HG03280 (cell line): Measurements from ENCODE around the gene RELT.
A peak's percentile ranks its signal among the peaks of the same experiment; 100 is the strongest.

Experiments used
- ATAC-seq: cut with Tn5 transposase; IDR thresholded peaks from one replicate; pipeline ENCODE4 v1.9.1; 2021; ENCODE audit warnings: mild to moderate bottlenecking, moderate library complexity; ENCODE audit not compliant: unreplicated experiment

RELT gene, protein sequence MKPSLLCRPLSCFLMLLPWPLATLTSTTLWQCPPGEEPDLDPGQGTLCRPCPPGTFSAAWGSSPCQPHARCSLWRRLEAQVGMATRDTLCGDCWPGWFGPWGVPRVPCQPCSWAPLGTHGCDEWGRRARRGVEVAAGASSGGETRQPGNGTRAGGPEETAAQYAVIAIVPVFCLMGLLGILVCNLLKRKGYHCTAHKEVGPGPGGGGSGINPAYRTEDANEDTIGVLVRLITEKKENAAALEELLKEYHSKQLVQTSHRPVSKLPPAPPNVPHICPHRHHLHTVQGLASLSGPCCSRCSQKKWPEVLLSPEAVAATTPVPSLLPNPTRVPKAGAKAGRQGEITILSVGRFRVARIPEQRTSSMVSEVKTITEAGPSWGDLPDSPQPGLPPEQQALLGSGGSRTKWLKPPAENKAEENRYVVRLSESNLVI

GRCh38 chr11:73376160-73376802, at the start of gene RELT:
Gene RELT, plus strand, starts transcription at chr11:73376399. Its CDS starts 12,738 bp downstream, at chr11:73389137.
- ATAC-seq: peak; percentile 79

GRCh38 chr11:73326929-73327811, 49.0 kb upstream of the RELT start:
- ATAC-seq: no peak

DNA sequence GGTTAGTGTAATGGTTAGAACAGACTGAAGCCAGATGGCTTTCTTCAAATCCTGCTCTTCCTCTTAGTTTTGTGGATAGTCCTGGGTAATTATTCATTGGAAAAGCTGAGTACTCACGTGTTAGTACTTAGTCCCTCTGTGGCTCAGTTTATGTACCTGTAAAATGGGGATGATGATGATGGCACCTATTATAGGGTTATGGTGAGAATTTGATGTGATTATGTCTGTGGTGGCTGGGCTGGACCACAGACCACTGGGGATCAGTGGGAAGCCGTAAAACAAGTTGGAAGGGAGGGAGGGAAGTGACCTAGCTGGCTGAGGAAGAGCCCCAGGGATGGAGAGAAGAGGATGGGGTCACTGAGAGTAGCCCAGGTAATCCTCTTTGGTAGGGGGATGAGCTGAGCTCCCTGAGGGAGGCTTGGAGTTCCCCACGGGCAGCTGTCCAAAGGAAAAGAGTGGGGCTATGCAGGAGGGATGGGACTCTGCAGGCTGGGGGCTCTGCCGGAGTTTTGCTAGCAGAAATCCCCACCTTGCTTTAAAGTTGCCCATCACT, 48.3 kb upstream of the RELT start:
- ATAC-seq: no peak

GRCh38 chr11:73330569-73331093, 45.6 kb upstream of the RELT start:
- no peak for ATAC-seq

DNA sequence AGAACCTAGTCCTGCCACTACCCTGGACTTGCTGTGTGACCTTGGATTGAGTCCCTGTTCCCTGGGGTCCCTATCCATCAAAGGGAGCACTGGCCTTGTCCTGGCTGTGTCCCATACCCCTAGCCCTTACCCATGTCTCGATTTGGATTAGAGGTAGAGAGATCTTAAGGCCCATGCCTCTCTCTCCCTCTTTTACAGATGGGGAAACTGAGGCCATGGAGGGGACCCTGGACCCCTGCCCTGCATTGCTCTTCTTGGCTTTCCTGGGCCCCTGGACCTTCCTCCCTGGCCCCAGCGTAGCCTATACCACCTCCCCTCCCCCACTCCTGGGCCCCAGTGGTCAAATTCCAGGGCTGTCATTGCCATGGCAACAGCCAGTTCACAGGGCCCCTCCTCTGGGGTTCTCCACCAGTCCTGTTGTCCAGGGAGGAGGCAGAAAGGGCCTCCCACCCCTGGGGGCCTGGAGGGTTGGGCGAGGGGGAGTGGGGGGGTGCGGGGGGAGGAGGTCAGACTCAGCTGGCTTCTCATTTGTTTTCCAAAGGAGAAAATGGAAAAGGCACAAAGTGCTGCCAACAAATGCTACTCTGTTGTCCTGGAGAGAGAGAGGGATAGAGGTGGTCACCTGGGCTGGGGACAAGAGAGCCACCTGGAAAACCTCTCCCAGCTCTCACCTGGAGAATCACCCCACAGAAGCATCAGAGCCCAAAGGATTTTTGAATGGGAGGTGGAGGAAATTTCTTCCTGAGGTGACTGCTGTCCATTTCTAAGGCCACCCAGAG, 44.9 kb upstream of the RELT start:
- no peak for ATAC-seq

DNA sequence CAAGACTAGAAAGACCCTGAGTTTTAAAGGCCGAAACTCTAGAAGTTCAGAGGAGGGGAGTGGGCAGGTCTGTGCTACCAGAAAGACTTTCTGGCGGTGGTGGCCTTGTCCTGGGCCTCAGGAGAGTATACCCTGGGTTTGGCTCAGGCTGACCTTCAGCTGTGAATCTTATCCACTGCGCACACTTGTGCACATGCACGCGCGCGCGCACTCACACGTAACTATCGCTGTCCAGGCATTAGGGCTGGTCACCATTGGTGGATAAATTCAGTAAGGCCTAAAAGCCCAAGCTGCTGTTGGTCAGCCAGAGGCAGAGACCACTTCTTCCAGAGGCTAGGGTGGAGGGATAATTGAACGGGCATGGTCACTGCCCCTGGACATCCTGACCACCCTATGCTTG, 43.0 kb upstream of the RELT start:
- no peak for ATAC-seq

DNA sequence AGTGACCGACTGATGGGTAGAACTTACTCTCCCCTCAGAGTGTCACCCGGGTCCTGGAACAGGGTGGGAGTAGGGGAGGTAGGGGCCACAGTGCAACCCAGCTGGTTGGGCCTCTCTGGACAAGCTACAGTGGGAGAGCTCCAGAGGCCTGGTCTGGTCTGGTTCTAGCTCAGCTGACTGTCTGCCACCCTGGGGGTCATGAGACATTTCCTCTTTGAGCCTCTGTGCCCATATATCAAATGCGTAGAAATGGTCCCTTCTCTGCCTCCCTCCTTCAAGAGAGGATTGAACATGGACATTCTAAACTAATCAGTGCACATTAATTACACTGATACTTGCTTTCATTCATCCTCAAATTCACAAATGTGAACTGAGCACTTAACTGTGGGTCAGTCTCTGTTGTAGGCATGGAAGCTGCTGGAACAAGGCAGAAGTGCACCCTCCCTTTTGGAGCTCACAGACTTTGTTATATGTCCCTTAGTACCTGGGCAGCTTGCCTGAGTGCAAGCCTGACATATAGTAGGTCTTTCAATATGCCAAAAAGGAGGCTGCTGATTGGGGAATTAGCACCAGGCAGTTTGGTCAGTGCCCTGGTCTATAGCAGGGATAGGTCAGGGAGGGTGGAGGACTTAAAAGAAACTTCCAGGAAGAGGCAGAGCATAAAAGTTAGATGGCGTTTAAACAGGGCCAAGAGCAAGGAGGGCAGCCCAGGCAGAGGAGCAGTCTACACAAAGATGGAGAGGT, 42.4 kb upstream of the RELT start:
- no peak for ATAC-seq

DNA sequence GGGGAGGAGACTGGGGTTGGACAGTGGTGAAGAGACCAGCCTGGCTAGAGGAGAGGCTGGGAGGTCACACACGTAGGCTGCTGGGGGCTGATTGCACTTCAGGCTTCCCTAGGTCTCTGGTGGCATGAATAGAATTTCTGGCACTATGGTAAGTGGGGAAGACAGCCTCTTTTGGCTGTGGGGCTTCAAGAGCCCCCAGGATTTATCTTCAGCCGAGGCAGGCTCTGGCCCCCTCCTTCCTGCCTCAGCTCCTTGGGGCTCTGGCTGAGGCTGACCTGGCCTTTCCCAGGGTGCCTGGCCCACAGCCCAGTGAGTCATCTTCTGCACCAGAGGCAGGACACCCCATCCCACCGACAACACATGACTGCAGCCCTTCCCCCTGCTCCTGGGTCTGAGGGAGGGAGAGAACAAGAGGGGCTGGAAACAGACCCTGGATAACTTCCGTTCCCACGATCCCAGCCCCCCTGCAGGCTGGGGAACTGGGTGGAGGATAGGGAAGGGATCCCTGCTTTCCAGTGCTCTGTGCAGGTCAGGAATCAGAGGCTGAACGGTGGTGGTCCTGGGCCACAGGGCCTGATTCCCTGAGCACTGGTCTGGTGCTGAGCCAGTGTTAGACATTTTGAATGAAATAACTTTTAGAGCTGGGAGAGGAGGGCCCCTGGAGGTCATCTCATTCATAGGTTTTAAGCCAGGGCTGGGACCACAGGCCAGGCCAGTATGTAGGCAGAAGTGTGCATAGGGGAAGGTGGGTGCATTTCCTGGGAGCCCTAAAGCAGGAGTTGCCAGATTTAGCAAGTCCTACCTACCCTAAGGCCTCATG, 41.6 kb upstream of the RELT start:
- ATAC-seq: no peak

- no peak for ATAC-seq
Measured at GRCh38 chr11:73335204-73335923, 40.8 kb upstream of the RELT start.

- no peak for ATAC-seq
Measured at GRCh38 chr11:73337846-73338245, 38.4 kb upstream of the RELT start.

GRCh38 chr11:73338279-73338678, 37.9 kb upstream of the RELT start:
- no peak for ATAC-seq

DNA sequence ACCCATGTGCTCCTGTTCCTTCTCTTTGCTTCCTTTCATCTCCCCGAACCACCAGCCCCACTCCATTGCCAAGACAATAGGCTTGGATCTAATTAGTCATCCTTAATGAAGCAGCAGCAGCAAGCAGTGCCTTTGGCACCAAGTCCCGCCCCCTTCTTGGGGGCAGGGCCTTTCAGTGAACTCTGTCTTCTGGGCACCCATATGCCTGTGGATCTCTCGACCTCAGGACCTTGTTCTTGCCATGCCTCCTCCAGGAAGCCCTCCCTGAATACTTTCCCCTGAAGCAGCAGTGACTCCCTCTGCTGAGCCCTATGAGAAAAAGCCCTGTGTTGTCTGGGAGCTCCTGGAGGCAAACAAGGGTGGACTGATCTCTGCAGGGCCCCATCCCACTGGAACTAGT, 36.0 kb upstream of the RELT start:
- no peak for ATAC-seq

DNA sequence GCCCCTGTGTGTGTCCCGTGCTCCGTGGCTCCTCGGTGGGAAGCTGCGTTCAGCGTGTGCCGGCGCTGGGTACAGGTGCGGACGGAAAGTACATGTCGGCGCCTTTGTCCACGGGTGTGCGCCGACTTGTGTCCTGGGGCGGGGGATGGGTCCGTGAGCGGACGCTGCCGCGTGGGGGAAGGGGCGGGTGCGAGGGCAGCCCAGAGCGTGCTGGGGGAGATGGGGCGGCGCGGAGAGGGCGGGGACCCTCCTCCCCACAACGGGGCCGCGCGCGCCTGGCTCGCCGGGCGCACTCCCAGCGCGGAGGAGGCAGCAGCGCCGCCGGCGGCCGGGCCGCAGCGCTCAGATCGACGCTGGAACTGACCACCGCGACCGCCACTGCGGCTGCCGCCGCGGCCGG, 33.6 kb upstream of the RELT start:
- no peak for ATAC-seq

DNA sequence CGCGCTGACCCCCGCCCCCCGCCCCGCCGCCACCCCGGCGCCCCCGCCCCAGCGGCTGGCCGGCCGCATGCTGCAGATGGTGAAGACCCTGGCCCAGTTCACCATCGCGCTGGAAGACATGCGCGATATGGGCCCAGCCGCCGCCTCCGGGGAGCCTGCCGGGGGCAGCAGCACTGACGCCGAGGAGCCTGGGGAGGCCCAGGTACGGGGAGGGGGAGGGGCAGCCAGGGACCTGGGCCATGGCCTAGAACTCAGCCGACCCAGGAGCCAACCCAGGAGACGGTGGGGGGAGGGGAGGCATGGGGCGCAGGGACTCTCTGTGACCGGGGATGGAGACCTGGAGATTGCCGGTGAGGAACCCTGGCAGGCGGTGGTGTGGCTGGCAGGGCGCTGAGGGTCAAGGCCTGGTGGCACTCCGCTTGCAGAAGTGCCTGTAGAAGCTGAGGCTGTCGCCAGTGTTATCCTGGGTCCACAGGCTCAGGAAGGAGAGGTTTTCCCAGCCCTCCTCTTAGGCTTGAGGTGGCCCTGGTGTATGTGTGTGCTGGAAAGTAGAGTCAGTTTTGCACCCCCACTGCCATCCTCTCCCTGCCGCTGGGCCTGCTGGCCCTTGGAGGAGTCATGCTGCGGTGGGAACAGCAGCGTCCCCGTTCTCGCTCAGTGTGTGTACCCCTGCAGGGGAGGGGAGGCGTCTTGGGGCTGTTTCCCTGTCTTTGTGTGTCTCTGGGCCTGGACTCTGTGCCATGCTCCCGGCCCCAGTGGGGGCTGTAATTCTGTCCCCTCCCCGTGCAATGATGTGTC, 32.9 kb upstream of the RELT start:
- no peak for ATAC-seq

DNA sequence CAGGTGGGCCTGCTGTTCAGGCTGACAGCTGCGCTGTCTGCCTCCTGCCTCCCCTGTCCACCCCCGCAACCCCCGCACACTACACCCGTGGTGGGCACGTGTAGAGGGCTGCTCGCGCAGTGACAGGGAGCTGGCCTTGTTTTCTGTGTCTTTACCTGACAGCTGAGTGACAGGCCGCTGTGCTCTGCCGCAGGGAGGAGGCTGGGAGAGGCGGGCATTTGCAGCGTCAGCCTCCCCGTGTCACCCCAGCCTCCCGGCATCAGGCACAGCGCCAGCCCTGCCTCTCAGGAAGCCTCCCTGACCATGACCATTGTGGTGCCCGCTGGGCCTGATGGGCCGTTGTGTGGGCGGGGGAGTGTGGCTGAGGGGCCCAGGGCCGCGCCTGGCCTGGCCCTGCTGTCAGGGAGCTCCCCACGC, 32.0 kb upstream of the RELT start:
- no peak for ATAC-seq

DNA sequence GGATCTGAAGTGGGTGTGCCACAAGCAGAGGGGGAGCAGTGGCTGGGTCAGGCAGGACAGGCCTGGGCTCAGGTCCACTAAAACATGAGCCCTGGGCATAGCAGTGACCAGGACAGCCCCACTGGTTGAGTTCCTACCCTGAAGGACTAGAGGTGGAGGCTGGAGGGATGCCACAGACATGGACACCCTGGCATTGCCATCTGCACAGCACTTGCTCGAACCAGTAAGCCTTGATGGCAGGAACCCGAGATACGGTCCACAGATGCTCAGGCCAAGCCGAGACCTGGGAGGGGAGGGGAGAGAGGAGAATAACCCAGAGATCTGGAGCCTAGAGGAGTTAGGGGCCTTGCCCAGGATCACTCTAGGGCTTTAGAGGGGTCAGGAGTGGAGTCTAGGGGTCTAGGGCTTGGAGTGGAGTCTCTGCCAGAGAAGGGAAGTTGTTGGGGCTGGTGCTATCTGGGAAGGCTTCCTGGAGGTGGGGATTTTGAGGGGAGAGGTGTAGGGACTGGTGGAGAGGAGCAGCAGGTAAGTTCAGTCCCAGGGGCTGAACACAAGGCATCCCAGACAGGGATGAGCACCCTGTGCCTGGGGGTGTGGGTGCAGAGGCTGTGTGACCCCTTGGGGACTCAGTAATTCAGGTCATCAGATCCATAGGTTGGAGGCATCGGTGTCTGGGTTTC, 30.6 kb upstream of the RELT start:
- no peak for ATAC-seq
